Loucy (cell line): ENCODE results near the gene CD52.

Experiments used
- CTCF ChIP-seq: fragments of 200-600 bp; sonication (generic); conservative IDR thresholded peaks from 2 replicates; pipeline ENCODE4 v1.5.1; 2014; ENCODE audit warnings: mild to moderate bottlenecking, antibody characterized with exemption, low read length
- EZH2phosphoT487 ChIP-seq: fragments of 200-600 bp; IDR thresholded peaks from 2 replicates; pipeline ENCODE4 v1.6.1; 2018; ENCODE audit warnings: antibody characterized with exemption, mild to moderate bottlenecking, moderate library complexity, borderline replicate concordance

GRCh38 chr1:26337206-26337535 lies 19.4 kb downstream of the CD52 start:
- TF ChIP-seq CTCF: no peak
- no peak for TF ChIP-seq EZH2phosphoT487
